Astrocyte (in vitro differentiated cells and primary cell): ENCODE measurements around the gene KCNH4.

Experiments used
- CTCF ChIP-seq: IDR thresholded peaks from 2 replicates; pipeline ENCODE4 v1.5.1; 2011; ENCODE audit warnings: low read depth, mild to moderate bottlenecking, inconsistent platforms, low read length, moderate library complexity; ENCODE audit not compliant: insufficient read depth
- EZH2 ChIP-seq: IDR thresholded peaks from 2 replicates; pipeline ENCODE4 v1.6.1; 2012; ENCODE audit warnings: mild to moderate bottlenecking, low read length, inconsistent platforms; ENCODE audit not compliant: insufficient read depth

- TF ChIP-seq CTCF: peak; percentile 72
- no peak for TF ChIP-seq EZH2
Measured at GRCh38 chr17:42116705-42117396, 64.1 kb downstream of the KCNH4 start.
